IMR-90 (cell line): Measurements from ENCODE around the gene HCRTR2. TPM values are rescaled to one million over a fixed set of nuclear protein-coding genes. Genes with fewer than 3 reads are reported as not detected.
A peak's percentile ranks its signal among the peaks of the same experiment; 100 is the strongest.
"Not testable (repeated sequence)": the region's sequence is repeated elsewhere in the genome, so short reads cannot be mapped to it uniquely, and the experiment has no call there.

ENCODE experiments used
- ATAC-seq: fragments of 200-7000 bp; cut with Tn5 transposase; 2 replicates; pipeline ENCODE4 v1.9.1; 2020; ENCODE audit warnings: low read depth, mild to moderate bottlenecking, moderate library complexity
- BruUV-seq: library from RNA; stranded (reverse); fragments of 400-500 nt; replicated peaks from 2 replicates; lab custom pipeline; 2021; lab: Mats Ljungman, UMichigan
- CTCF ChIA-PET: fragments of 300-600 bp; formaldehyde crosslinking; extraction: SDS; loops from one replicate; lab custom pipeline; 2021; ENCODE audit warnings: antibody characterized with exemption; lab: Yijun Ruan, JAX
- POLR2A ChIA-PET: fragments of 300-600 bp; sonication (Branson Sonifier 250); formaldehyde crosslinking; loops from one replicate; lab custom pipeline; 2022; ENCODE audit warnings: antibody characterized with exemption; ENCODE audit not compliant: unreplicated experiment; lab: Charles Lee
- DNase-seq: peaks from one replicate; pipeline ENCODE4 v3.0.0; 2013
- H2AFZ ChIP-seq: replicated peaks from 2 replicates; pipeline ENCODE3; 2013; ENCODE audit warnings: low read length, mild to moderate bottlenecking; ENCODE audit not compliant: poor library complexity
- H2AK5ac ChIP-seq: 2 replicates; pipeline ENCODE4 v1.6.1; 2013; ENCODE audit warnings: low read depth, low read length, inconsistent platforms
- H2AK9ac ChIP-seq: replicated peaks from 2 replicates; pipeline ENCODE3; 2013; ENCODE audit warnings: mild to moderate bottlenecking, low read depth, low read length, moderate library complexity; ENCODE audit not compliant: poor library complexity
- H2BK120ac ChIP-seq: 2 replicates; pipeline ENCODE4 v1.6.1; 2013; ENCODE audit warnings: low read depth, low read length, inconsistent platforms
- H2BK15ac ChIP-seq: 3 replicates; pipeline ENCODE4 v1.6.1; 2013; ENCODE audit warnings: low read depth, low read length, inconsistent platforms
- H2BK20ac ChIP-seq: 2 replicates; pipeline ENCODE4 v1.6.1; 2013; ENCODE audit warnings: low read depth, mild to moderate bottlenecking, inconsistent platforms, low read length, moderate library complexity
- H2BK5ac ChIP-seq: 2 replicates; pipeline ENCODE4 v1.6.1; 2013; ENCODE audit warnings: mild to moderate bottlenecking, low read depth, low read length, inconsistent platforms; ENCODE audit not compliant: poor library complexity, severe bottlenecking
- H3K14ac ChIP-seq: replicated peaks from 2 replicates; pipeline ENCODE4 v1.6.1; 2013; ENCODE audit warnings: low read depth, low read length, inconsistent platforms
- H3K18ac ChIP-seq: 2 replicates; pipeline ENCODE4 v1.6.1; 2013; ENCODE audit warnings: low read depth, low read length, control low read depth
- H3K23ac ChIP-seq: 2 replicates; pipeline ENCODE4 v1.6.1; 2013; ENCODE audit warnings: low read depth, low read length, inconsistent platforms
- H3K27ac ChIP-seq: 2 replicates; pipeline ENCODE4 v1.5.1; 2013; ENCODE audit warnings: mild to moderate bottlenecking, control low read depth, low read length; ENCODE audit not compliant: insufficient read depth
- H3K27me3 ChIP-seq: 2 replicates; pipeline ENCODE4 v1.6.1; 2013; ENCODE audit warnings: low read length; ENCODE audit not compliant: control insufficient read depth, insufficient read depth
- H3K36me3 ChIP-seq: 2 replicates; pipeline ENCODE4 v1.6.1; 2013; ENCODE audit warnings: low read length, mixed read lengths; ENCODE audit not compliant: control insufficient read depth, insufficient read depth
- H3K4ac ChIP-seq: 2 replicates; pipeline ENCODE4 v1.6.1; 2013; ENCODE audit warnings: low read depth, low read length, inconsistent platforms
- H3K4me1 ChIP-seq: 2 replicates; pipeline ENCODE4 v1.6.1; 2013; ENCODE audit warnings: low read length, mixed read lengths; ENCODE audit not compliant: control insufficient read depth, insufficient read depth
- H3K4me2 ChIP-seq: 2 replicates; pipeline ENCODE4 v1.6.1; 2013; ENCODE audit warnings: low read depth, mild to moderate bottlenecking, control low read depth, low read length, moderate library complexity
- H3K4me3 ChIP-seq: 2 replicates; pipeline ENCODE4 v1.5.1; 2013; ENCODE audit warnings: low read depth, mild to moderate bottlenecking, control low read depth, low read length, moderate library complexity; ENCODE audit not compliant: insufficient read depth
- H3K56ac ChIP-seq: 2 replicates; pipeline ENCODE4 v1.6.1; 2013; ENCODE audit warnings: low read length, inconsistent platforms; ENCODE audit not compliant: insufficient read depth; ENCODE audit errors: extremely low read depth
- H3K79me1 ChIP-seq, 2 experiments: 2 replicates each; pipeline ENCODE4 v1.6.1; 2013; ENCODE audit warnings: low read length in 2 of 2, inconsistent platforms in 1 of 2, low read depth in 1 of 2
- H3K9ac ChIP-seq: 2 replicates; pipeline ENCODE4 v1.6.1; 2013; ENCODE audit warnings: low read depth, low read length, control low read depth
- H3K9me1 ChIP-seq: 2 replicates; pipeline ENCODE4 v1.6.1; 2013; ENCODE audit warnings: low read length, inconsistent platforms; ENCODE audit not compliant: insufficient read depth
- H3K9me3 ChIP-seq: 2 replicates; pipeline ENCODE4 v1.6.1; 2013; ENCODE audit warnings: low read length; ENCODE audit not compliant: control insufficient read depth, insufficient read depth
- H4K20me1 ChIP-seq: 2 replicates; pipeline ENCODE4 v1.6.1; 2013; ENCODE audit warnings: low read length, inconsistent platforms; ENCODE audit not compliant: insufficient read depth
- H4K5ac ChIP-seq: 2 replicates; pipeline ENCODE4 v1.6.1; 2013; ENCODE audit warnings: mild to moderate bottlenecking, low read depth, low read length, control low read depth
- H4K8ac ChIP-seq, 2 experiments: 2 replicates each; pipeline ENCODE4 v1.6.1; 2013; ENCODE audit warnings: low read depth in 2 of 2, low read length in 2 of 2, control low read depth in 1 of 2, inconsistent platforms in 1 of 2
- H4K91ac ChIP-seq: 2 replicates; pipeline ENCODE4 v1.6.1; 2013; ENCODE audit warnings: low read depth, low read length, inconsistent platforms; ENCODE audit not compliant: insufficient read depth
- CTCF ChIP-seq: conservative IDR thresholded peaks from 2 replicates; pipeline ENCODE4 v1.5.1; 2012; ENCODE audit warnings: mild to moderate bottlenecking, low read depth, low read length, improper control_type of control experiment
- RAD21 ChIP-seq: IDR thresholded peaks from 2 replicates; pipeline ENCODE4 v1.6.1; 2012; ENCODE audit warnings: low read length, improper control_type of control experiment
- SMC3 ChIP-seq: fragments of 150-350 bp; IDR thresholded peaks from 2 replicates; pipeline ENCODE4 v1.6.1; 2016; ENCODE audit warnings: low read depth, mild to moderate bottlenecking, antibody characterized with exemption, low read length, moderate library complexity
- WGBS, 2 experiments: methylation state at CpG; one replicate each; pipeline versions ENCODE4 v1.1.5 to v1.1.7; 2013; ENCODE audit warnings: missing lambda C conversion rate in 2 of 2; ENCODE audit not compliant: insufficient read length in 1 of 2; ENCODE audit errors: extremely low coverage in 2 of 2; 5-methylcytosine and 5-hydroxymethylcytosine counted together
- dilution Hi-C: fragments of 300-500 bp; cut with HindIII; formaldehyde crosslinking; loops from one replicate; pipeline ENCODE4 v1.14.3; 2018; ENCODE audit warnings: low sequenced_read_pairs; ENCODE audit not compliant: unreplicated experiment
- in situ Hi-C: fragments of 300-500 bp; cut with MboI; formaldehyde crosslinking; loops from 3 replicates; pipeline ENCODE4 v1.14.3; 2019; ENCODE audit warnings: low sequenced_read_pairs, inconsistent platforms, mixed read lengths
- intact Hi-C: fragments of 100-400 bp; cut with micrococcal nuclease; formaldehyde crosslinking; loops from 2 replicates; pipeline ENCODE4 v1.10.0; 2022
- polyA plus RNA-seq, 3 experiments: library from polyadenylated mRNA; depleted of rRNA; stranded (reverse); fragments of >200 nt; gene quantifications; 2 replicates each; pipeline ENCODE4 v1.2.3, GENCODE V29; 2012; ENCODE audit warnings: low replicate concordance in 1 of 3
- total RNA-seq: library from RNA; depleted of rRNA; stranded (reverse); fragments of >200 nt; gene quantifications from 2 replicates; pipeline ENCODE4 v1.2.3, GENCODE V29; 2012

The HCRTR2 gene
- total and polyA plus RNA-seq, 2 of the 4 experiments (the other 2 are of a cell fraction) = not detected

GRCh38 chr6:55240975-55241605 is 66.8 kb downstream of the HCRTR2 start:
- DNase-seq (peak; percentile 51), ATAC-seq (peak; percentile 63)
- H3K4me1 ChIP-seq, H3K14ac ChIP-seq, H2AK5ac ChIP-seq, H3K27me3 ChIP-seq, H3K27ac ChIP-seq, H2BK120ac ChIP-seq, POLR2A ChIA-PET, H3K23ac ChIP-seq, H3K4me3 ChIP-seq, H3K56ac ChIP-seq, H2BK15ac ChIP-seq, H3K18ac ChIP-seq, H4K8ac ChIP-seq, H3K36me3 ChIP-seq, H2AK9ac ChIP-seq, H4K91ac ChIP-seq, H2BK20ac ChIP-seq, H3K79me1 ChIP-seq, H2BK5ac ChIP-seq, H2AFZ ChIP-seq, H3K4me2 ChIP-seq, H3K4ac ChIP-seq, H3K9me1 ChIP-seq, CTCF ChIA-PET, BruUV-seq, H4K20me1 ChIP-seq, dilution Hi-C loops, H4K5ac ChIP-seq, H3K9me3 ChIP-seq, H3K9ac ChIP-seq: not testable (repeated sequence)
- intact Hi-C loops (loop anchor here (2.0 to 5.0 kb wide), 2 partner anchors 544 to 1254 kb away; no protein-coding TSS in a partner anchor), in situ Hi-C loops (loop anchor here (5.0 kb wide), 1 partner anchor 1259 kb away; no protein-coding TSS in a partner anchor)
- no CpG with 5 or more reads among the region's 6 CpGs for WGBS, 2 experiments
- TF ChIP-seq CTCF (peak; percentile 72), RAD21 (peak; percentile 77), SMC3 (peak; percentile 72)
